Activated CD8-positive, alpha-beta memory T cell treated with anti-CD3 and anti-CD28 coated beads for 24 hours (primary cell): Measurements from ENCODE around the gene ELANE.

Source experiments
- DNase-seq: peaks from one replicate; pipeline ENCODE4 v3.0.0-alpha.2; 2020

Gene ELANE

DNA sequence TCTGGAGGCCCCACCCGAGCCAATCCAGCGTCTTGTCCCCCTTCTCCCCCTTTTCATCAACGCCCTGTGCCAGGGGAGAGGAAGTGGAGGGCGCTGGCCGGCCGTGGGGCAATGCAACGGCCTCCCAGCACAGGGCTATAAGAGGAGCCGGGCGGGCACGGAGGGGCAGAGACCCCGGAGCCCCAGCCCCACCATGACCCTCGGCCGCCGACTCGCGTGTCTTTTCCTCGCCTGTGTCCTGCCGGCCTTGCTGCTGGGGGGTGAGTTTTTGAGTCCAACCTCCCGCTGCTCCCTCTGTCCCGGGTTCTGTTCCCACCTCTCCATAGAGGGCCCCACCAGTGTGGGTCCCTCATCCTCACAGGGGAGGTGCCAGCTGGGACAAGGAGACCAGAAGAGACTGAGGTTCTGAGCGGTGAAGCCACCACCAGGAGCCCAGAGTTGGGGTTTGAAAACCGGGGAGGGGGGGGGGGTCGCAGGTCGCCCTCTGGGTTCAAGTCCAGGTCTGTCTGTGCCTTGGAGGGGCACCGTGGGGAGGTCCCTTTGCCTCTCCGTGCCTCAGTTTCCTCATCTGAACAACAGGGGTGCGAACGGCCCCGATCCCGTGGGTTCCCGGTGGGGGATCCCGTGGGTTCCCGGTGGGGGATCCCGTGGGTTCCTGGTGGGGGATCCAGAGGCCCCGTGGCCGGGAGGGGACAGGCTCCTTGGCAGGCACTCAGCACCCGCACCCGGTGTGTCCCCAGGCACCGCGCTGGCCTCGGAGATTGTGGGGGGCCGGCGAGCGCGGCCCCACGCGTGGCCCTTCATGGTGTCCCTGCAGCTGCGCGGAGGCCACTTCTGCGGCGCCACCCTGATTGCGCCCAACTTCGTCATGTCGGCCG, at the start of gene ELANE:
Gene ELANE (plus strand): TSS at position 168 of the 878 bp plus-strand sequence. CDS start 26 bp downstream, at position 194.
- no peak for DNase-seq

DNA sequence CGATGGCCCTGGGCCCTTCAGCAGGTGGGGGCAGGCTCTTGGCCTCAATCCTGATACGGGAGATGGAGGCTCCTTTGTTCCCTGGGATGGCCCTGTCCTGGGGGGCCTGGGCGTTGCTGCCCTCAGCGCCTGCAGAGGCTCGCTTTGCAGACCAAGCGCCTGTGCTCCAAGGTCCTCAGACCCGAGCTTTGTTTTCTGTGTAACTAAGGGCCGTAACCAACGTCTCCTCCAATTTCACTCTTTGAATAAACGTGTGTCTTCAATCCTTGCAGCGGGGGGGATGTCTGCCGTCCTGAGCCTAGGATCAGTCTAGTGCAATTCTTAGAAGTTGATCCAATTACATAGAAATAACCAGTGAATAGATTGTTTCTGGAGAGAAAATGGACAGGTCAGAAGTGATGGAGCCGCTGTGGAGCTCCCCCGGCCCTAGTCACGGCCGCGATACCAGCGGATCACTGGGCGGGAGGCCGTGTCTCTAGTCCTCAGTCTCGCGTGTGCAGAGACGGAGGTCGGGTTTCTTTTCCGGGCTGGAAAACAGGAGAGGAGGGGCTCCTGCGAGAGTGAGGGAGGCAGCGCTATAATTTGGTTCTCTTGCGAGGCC, 49.5 kb upstream of the ELANE start:
- DNase-seq: no peak

DNA sequence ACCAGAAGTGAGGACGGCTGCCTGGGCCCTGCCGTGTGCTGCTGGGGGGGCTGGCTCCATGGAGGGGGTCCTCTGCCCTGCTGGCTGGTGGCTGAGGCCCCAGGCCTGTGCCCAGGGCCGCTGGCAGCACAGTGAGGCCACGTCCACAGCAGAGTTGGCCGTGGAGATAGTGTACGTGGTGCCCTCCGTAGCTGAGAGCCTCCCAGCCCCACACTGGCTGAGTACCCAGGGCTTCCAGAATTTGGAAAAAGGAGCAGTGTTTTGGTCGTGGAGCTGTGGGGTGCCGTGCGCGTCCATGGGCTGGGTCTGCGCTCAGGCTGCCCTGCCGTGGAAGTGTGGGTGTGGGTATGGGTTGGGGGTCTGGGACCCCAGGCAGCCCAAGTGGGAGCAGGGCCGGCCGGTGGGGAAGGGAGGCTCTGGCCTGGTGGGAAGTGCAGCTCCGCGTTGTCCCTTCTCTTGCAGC, 49.0 kb upstream of the ELANE start:
- no peak for DNase-seq

DNA sequence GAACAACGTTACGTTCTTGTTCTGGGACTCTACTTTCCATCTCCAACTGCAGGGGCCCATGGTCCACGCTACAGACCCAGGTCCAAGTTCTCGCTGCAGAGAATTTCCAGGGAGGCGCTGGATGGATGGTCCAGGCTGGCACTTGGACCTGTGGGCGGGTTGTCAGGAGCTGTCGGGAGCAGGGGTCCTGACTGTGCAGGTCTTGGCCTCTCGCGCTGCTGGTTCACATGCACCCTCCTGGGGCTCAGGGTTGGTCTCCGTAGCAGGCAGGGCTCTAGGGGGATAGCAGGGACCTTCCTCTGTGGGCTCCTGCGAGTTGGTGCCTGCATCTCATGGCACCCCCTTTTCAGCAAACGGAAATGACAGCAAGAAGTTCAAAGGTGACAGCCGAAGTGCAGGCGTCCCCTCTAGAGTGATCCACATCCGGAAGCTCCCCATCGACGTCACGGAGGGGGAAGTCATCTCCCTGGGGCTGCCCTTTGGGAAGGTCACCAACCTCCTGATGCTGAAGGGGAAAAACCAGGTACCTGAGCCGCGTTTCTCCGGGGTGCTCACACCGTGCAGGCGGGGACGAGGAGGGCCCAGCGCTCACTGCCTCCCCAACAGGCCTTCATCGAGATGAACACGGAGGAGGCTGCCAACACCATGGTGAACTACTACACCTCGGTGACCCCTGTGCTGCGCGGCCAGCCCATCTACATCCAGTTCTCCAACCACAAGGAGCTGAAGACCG, 48.3 kb upstream of the ELANE start:
- DNase-seq: no peak

DNA sequence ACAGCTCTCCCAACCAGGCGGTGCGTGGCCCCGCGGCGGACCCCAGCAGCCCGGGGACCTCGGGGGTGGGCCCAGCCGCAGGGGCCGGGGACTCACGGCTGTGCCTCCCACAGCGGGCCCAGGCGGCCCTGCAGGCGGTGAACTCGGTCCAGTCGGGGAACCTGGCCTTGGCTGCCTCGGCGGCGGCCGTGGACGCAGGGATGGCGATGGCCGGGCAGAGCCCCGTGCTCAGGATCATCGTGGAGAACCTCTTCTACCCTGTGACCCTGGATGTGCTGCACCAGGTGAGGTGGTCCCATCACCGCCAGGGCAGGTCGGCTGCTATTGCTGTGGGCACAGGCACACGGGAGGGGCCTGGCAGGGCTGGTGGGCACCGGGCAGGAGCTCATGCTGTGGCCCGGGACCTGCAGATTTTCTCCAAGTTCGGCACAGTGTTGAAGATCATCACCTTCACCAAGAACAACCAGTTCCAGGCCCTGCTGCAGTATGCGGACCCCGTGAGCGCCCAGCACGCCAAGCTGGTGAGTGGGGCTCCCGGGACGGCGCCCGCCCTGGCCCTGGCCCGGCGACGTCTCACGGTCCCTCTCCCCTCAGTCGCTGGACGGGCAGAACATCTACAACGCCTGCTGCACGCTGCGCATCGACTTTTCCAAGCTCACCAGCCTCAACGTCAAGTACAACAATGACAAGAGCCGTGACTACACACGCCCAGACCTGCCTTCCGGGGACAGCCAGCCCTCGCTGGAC, 47.5 kb upstream of the ELANE start:
- no peak for DNase-seq

DNA sequence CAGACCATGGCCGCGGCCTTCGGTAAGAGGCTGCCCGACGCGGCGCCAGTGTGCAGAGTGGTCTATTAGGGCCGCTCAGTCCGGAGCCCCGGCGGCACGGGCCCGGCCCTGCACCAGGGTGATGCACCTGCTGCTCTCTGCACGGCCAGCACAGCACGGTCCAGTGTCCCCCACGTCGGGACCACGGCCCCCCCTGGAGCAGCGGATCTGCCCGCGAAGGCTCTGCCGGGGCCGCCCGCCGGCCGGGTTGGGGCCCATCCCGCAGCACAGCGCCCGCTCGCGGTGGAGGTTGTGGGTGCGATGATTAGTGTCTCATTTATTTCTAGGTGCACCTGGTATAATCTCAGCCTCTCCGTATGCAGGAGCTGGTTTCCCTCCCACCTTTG, 46.9 kb upstream of the ELANE start:
- no peak for DNase-seq

DNA sequence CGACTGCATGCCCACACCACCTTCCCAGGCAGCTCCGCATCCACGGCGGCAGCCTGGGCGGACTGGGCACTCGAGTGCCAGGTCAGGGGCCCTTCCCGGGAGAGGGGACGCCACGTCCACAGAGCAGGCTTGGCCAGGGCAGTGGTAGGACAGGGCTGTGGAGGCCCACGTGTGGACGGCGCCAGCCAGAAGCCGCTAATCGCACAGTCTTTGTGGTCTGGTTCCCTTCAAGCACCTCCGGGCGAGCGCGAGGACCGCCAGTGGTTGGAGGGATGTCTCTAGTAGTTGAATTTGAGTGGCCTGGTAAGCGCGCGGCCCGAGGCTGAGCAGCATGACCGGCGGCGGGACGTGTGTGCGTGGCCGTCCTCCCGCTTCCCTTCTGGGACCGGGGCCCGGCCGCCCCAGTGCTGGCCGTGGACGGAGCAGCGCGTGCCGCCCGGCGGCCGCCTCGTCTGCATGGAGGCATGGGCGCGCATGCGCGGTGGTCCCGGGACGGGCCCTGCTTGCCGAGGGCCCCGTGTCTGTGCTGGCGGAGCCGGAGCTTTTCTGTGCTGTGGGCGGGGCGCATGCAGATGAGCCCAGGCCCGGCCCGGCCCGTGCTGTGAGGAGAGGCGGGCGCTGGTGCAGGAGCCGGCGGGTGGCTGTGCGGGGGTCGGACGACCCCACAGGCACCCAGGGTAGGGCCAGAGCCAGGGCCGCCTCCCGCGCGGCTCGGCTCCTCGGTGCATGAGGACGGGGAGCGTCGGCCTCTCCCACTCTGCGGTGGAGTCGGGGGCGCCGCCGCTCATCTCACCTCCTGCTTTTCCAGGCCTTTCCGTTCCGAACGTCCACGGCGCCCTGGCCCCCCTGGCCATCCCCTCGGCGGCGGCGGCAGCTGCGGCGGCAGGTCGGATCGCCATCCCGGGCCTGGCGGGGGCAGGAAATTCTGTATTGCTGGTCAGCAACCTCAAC, 46.2 kb upstream of the ELANE start:
- DNase-seq: no peak

DNA sequence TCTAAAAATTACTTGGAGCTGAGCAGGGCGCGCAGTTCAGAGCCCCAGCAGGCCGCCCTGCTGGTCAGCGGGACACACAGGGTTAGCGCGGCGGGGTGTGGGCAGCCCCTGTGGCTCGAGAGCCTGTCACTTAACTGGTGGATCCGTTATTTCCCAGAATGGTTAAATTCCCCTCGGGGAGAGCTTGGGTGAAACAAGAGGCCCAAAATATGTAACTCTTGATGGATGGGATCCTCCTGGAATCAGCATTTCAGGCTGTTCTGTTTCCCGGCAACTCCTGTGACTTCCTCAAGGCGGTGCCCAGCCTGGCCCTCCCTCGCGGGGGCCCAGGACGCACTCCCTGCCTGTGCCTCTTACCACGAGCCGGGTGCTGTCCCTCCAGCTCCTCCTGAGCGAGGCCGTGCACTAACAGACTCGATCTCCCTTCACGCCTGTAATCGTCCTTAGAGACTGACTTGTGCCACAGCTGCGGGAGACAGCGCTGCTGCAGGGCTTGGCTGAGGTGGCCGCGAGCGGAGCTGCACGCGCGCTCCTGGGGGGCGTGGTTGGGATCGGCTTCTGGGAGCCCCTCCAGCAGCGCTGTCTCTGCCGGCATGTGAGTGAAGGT, 45.2 kb upstream of the ELANE start:
- DNase-seq: no peak

DNA sequence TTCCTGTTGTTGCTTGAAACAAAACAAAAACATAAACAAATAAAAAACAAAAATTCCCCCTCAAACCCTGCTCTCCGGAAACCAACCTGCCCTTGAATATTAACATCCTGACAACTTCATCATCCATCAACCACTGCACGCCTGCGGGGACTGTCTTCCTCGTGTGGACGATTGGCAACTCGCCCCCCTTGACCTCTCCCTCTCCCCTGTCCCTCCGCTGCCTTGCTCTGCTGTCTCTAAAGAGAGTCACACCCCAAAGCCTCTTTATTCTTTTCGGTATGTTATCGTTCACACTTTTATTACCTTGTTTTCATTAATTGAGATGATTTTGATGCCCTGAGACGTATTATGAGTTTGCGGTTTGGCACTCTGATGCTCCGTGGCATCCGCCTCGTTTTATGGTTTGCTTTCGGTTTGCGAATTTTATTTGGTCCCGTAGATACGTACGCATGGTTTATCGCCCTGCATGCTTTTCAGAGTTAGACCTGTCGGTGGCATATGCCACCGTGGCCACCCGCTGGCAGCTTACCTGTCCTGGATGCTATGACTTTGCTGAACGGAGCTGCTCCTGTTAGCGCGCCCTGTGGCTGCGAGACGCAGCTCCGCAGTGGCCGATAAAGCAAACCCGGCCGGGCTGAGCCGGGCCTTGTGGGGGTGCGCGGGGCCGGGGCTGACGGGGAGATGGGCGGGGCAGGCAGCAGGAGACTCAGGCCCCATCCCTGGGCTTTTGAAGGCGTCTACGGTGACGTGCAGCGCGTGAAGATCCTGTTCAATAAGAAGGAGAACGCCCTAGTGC, 44.3 kb upstream of the ELANE start:
- no peak for DNase-seq

DNA sequence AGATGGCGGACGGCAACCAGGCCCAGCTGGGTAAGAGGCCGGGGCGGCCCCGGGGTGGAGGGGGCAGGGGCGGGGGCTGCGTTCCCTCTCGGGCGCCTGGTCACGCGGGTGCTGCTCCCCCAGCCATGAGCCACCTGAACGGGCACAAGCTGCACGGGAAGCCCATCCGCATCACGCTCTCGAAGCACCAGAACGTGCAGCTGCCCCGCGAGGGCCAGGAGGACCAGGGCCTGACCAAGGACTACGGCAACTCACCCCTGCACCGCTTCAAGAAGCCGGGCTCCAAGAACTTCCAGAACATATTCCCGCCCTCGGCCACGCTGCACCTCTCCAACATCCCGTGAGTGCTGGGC, 43.7 kb upstream of the ELANE start:
- no peak for DNase-seq

DNA sequence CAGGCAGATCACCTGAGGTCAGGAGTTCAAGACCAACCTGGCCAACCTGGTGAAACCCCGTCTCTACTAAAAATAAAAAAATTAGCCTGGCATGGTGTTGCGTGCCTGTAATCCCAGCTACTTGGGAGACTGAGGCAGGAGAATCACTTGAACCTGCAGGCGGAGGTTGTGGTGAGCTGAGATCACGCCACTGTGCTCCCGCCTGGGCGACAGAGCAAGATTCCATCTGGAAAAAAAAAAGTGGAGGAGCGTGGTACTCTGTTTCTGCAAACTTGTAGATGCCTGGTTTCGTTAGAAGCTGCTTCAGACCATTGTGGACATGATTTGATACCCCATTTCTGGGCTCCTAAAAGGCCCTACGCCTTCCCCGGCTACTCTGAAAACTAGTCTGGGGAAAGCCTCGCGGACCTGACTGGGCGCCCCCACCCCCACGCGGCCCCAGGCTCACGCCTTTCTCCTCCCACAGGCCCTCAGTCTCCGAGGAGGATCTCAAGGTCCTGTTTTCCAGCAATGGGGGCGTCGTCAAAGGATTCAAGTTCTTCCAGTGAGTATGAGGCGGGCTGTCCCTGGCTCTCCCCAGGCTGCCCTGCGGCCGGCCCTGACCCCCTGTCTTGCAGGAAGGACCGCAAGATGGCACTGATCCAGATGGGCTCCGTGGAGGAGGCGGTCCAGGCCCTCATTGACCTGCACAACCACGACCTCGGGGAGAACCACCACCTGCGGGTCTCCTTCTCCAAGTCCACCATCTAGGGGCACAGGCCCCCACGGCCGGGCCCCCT, 41.8 kb upstream of the ELANE start:
- no peak for DNase-seq

DNA sequence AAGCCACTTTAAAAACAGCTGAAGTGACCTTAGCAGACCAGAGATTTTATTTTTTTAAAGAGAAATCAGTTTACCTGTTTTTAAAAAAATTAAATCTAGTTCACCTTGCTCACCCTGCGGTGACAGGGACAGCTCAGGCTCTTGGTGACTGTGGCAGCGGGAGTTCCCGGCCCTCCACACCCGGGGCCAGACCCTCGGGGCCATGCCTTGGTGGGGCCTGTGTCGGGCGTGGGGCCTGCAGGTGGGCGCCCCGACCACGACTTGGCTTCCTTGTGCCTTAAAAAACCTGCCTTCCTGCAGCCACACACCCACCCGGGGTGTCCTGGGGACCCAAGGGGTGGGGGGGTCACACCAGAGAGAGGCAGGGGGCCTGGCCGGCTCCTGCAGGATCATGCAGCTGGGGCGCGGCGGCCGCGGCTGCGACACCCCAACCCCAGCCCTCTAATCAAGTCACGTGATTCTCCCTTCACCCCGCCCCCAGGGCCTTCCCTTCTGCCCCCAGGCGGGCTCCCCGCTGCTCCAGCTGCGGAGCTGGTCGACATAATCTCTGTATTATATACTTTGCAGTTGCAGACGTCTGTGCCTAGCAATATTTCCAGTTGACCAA, 41.1 kb upstream of the ELANE start:
- DNase-seq: no peak

DNA sequence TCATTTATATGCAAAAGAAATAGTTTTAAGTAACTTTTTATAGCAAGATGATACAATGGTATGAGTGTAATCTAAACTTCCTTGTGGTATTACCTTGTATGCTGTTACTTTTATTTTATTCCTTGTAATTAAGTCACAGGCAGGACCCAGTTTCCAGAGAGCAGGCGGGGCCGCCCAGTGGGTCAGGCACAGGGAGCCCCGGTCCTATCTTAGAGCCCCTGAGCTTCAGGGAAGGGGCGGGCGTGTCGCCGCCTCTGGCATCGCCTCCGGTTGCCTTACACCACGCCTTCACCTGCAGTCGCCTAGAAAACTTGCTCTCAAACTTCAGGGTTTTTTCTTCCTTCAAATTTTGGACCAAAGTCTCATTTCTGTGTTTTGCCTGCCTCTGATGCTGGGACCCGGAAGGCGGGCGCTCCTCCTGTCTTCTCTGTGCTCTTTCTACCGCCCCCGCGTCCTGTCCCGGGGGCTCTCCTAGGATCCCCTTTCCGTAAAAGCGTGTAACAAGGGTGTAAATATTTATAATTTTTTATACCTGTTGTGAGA, 40.5 kb upstream of the ELANE start:
- DNase-seq: no peak

DNA sequence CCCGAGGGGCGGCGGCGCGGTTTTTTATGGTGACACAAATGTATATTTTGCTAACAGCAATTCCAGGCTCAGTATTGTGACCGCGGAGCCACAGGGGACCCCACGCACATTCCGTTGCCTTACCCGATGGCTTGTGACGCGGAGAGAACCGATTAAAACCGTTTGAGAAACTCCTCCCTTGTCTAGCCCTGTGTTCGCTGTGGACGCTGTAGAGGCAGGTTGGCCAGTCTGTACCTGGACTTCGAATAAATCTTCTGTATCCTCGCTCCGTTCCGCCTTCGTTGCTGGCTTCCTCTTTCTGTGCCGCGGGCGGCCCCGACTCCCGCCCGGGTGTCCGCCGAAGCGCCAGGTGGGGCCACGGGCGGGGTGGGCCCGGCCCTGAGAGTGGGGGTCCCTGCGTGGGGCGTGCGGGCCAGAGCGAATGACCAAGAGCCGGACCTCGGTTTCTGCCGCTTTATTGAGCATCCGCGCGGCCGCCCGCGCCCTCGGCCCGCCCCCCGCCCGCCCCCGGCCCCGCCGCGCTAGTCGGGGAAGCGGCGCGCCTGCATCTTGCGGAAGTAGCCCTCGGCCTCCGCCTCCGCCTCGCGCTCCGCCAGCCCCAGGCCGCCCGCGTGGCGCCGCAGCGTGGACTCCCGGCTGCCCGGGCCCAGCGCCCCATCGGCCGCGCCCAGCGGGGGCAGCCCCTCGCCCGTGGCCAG, 39.9 kb upstream of the ELANE start:
- no peak for DNase-seq

DNA sequence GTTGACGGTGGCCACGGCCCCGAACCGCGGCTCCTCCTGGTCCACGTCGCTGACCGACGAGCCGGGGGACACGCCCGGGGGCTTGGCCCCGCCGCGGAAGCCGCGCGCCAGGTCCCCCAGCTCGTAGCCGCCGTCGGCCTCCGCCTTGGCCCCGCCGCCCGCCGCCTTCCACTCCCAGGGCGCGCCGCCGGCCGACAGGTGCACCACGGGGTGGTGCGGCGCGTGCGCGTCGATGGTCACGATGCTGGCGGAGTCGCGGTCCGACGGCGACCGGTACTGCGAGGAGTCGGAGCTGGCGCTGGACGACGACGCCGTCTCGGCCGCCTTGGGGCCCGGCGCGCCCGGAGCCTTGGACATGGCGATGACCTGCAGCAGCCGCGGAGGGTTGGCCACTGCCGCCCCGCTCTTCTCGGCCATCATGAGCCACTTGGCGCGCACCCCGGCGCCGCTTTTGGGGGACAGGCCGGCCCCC, 39.3 kb upstream of the ELANE start:
- DNase-seq: no peak

DNA sequence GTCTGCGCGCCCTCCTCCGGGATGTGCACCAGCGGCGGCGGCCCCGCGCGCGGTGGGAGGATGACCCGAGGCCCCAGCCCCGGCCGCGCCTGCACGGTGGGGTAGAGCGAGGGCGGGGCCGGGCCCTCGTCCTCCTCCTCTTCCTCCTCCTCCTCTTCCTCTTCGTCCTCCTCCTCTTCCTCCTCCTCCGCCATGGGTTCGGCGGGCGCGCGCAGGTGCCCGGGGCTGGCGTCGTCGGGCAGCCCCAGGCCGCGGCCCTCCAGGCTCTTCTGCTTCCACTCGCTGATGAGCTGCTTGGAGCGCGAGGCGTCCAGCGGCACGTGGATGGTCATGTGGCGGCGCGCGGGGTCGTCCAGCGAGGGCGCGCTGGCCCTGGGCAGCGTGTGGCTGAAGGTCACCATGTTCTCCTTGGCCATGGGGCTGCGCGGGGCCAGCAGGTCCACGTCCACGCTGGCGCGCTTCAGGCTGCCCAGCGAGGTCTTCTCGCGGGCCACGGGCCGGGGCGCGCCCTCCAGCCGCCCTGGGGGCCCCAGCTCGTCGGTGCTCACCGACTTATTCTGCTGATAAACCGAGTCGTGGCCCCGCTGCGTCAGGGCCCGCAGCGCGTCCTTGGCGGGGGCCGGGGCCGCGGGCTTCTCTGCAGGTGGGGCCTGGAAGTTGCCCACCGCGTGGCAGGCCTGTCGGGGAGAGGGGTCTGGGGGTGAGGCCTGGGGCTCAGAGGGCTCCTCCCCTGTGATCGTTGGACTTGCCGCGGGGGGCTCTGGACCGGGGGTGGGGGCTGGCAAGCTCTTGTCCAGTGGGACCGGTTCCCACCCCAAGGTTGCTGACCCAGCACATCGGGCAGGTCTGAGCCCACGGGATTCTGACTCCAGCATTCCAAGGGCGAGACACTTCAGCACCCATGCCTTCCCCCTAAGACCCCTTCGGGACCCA, 38.6 kb upstream of the ELANE start:
- no peak for DNase-seq
